Kidney (tissue), 14 donors: Measurements from ENCODE around the gene JADE1. TPM values are rescaled to one million over a fixed set of nuclear protein-coding genes. Genes with fewer than 3 reads are reported as not detected.

Experiments used
- DNase-seq, 5 donors: peaks; one replicate each; pipeline ENCODE4 v3.0.0-alpha.2; 2013 to 2020
- FAIRE-seq: peaks from 2 replicates; lab custom pipeline; 2012; peaks lifted over from hg19 to GRCh38; lab: Jason Lieb, UNC
- H3K27ac ChIP-seq, 2 donors: one replicate each; pipeline ENCODE4 v1.7.0; 2013; ENCODE audit warnings: low read depth in 2 of 2, low read length in 2 of 2, inconsistent platforms in 1 of 2
- H3K27me3 ChIP-seq: one replicate; pipeline ENCODE4 v1.7.1; 2013; ENCODE audit warnings: low read length, inconsistent platforms; ENCODE audit not compliant: control insufficient read depth, insufficient read depth
- H3K36me3 ChIP-seq, 3 donors: one replicate each; pipeline versions ENCODE4 v1.7.0 to v1.7.1; 2013; ENCODE audit warnings: low read length in 3 of 3, control low read depth in 1 of 3, inconsistent platforms in 1 of 3; ENCODE audit not compliant: insufficient read depth in 3 of 3, control insufficient read depth in 2 of 3
- H3K4me1 ChIP-seq, 3 donors: one replicate each; pipeline versions ENCODE4 v1.7.0 to v1.7.1; 2013; ENCODE audit warnings: low read length in 3 of 3, inconsistent platforms in 1 of 3, low read depth in 1 of 3; ENCODE audit not compliant: control insufficient read depth in 2 of 3, insufficient read depth in 2 of 3
- H3K4me3 ChIP-seq, 3 donors: one replicate each; pipeline versions ENCODE4 v1.7.0 to v1.8.1; 2013; ENCODE audit warnings: low read length in 3 of 3, control low read depth in 1 of 3, inconsistent platforms in 1 of 3
- H3K9ac ChIP-seq, 3 donors: one replicate each; pipeline versions ENCODE4 v1.7.0 to v1.7.1; 2013; ENCODE audit warnings: low read length in 3 of 3, control low read depth in 1 of 3, inconsistent platforms in 1 of 3
- H3K9me3 ChIP-seq, 3 donors: one replicate each; pipeline versions ENCODE4 v1.7.0 to v1.7.1; 2013; ENCODE audit warnings: low read length in 3 of 3, control low read depth in 1 of 3, inconsistent platforms in 1 of 3; ENCODE audit not compliant: control insufficient read depth in 2 of 3, insufficient read depth in 1 of 3
- CTCF ChIP-seq: IDR thresholded peaks from 3 replicates; pipeline ENCODE4 v1.5.1; 2012; ENCODE audit warnings: mild to moderate bottlenecking, moderate library complexity, borderline replicate concordance; ENCODE audit not compliant: insufficient read depth; ENCODE audit errors: extremely low read depth
- intact Hi-C: fragments of 100-400 bp; cut with DNase I; formaldehyde crosslinking; loops from one replicate; pipeline ENCODE4 v1.11.1; 2022
- polyA plus RNA-seq: library from polyadenylated mRNA; stranded (reverse); fragments of 350-450 nt; fragmentation: Illumina TruSeq; extraction: RNeasy Lipid Tissue Mini Kit (QIAGEN cat#74804); gene quantifications from one replicate; pipeline ENCODE4 v1.2.3, GENCODE V29; 2014; ENCODE audit warnings: low read depth, low replicate concordance; ENCODE audit not compliant: insufficient read depth
- total RNA-seq: library from RNA; stranded (reverse); fragmentation: NEBNext Ultra II Directional; extraction: Animal tissue kit (Norgen Biotek cat#: 25700); gene quantifications from one replicate; pipeline ENCODE4 v1.2.1, GENCODE V29; 2021
- donor health status: control.
- donor health status: control.
- donor health status: control.
- donor health status: control.
- donor health status: control.
- donor health status: DM: yes; HTN: yes; CAD: no.
- donor health status: Normal renal cell carcinoma (clear cell type).

JADE1 gene
- total and polyA plus RNA-seq, 2 donors from 2014 or later, result 23.0 to 119 TPM

- intact Hi-C loops, result no loop called here
- FAIRE-seq, result no peak
- peak in 1 of 5 donors; percentile 42 for DNase-seq
Observed at GRCh38 chr4:128858879-128859671, 49.6 kb downstream of the JADE1 start.

GRCh38 chr4:128859887-128860677 lies 50.6 kb downstream of the JADE1 start:
- Histone ChIP-seq H3K4me1 (peaks cover 0 to 16% (median 7%) of the 10 kb centered on the region in 3 donors), H3K27ac (no peak overlapping the region)
- peak in 2 of 5 donors; percentile 22 to 65 for DNase-seq

More at GRCh38 chr4:128858879-128859671, 49.6 kb downstream of the JADE1 start:
- no peak for TF ChIP-seq CTCF
- Histone ChIP-seq H3K9ac (no peak overlapping the region), H3K4me1 (peaks cover 0 to 16% (median 7%) of the 10 kb centered on the region in 3 donors), H3K4me3 (peak overlapping the region in 1 of 3 donors; percentile 34), H3K27ac (no peak overlapping the region), H3K36me3 (peaks cover 22 to 80% (median 56%) of the 10 kb centered on the region in 3 donors), H3K27me3 (no peaks in the 10 kb centered on the region), H3K9me3 (peaks cover 0 to 2% (median 0%) of the 10 kb centered on the region in 3 donors)

GRCh38 chr4:128861856-128862518 lies 52.5 kb downstream of the JADE1 start:
- Histone ChIP-seq H3K4me3 (no peak overlapping the region), H3K27me3 (no peaks in the 10 kb centered on the region), H3K9ac (no peak overlapping the region), H3K27ac (no peak overlapping the region), H3K4me1 (peaks cover 0 to 16% (median 7%) of the 10 kb centered on the region in 3 donors), H3K9me3 (peaks cover 0 to 2% (median 0%) of the 10 kb centered on the region in 3 donors), H3K36me3 (peaks cover 18 to 66% (median 50%) of the 10 kb centered on the region in 3 donors)
- intact Hi-C loops, result loop anchor here (10.0 kb wide), 1 partner anchor 667 kb away; no protein-coding TSS in a partner anchor
- no peak for FAIRE-seq
- no peak for TF ChIP-seq CTCF
- DNase-seq, result no peak

More at GRCh38 chr4:128859887-128860677, 50.6 kb downstream of the JADE1 start:
- intact Hi-C loops, result loop anchor here (10.0 kb wide), 1 partner anchor 665 kb away; no protein-coding TSS in a partner anchor
- Histone ChIP-seq H3K27me3 (no peaks in the 10 kb centered on the region), H3K9me3 (peaks cover 0 to 2% (median 0%) of the 10 kb centered on the region in 3 donors), H3K9ac (peak overlapping the region in 1 of 3 donors; percentile 31), H3K36me3 (peaks cover 22 to 79% (median 56%) of the 10 kb centered on the region in 3 donors), H3K4me3 (no peak overlapping the region)
- TF ChIP-seq CTCF, result no peak
- no peak for FAIRE-seq
